ENCODE results near the gene GBGT1. TPM values are rescaled to one million over a fixed set of nuclear protein-coding genes. Genes with fewer than 3 reads are reported as not detected.

The GBGT1 gene
- total RNA-seq, 1 donor, result 3.3 TPM

DNA sequence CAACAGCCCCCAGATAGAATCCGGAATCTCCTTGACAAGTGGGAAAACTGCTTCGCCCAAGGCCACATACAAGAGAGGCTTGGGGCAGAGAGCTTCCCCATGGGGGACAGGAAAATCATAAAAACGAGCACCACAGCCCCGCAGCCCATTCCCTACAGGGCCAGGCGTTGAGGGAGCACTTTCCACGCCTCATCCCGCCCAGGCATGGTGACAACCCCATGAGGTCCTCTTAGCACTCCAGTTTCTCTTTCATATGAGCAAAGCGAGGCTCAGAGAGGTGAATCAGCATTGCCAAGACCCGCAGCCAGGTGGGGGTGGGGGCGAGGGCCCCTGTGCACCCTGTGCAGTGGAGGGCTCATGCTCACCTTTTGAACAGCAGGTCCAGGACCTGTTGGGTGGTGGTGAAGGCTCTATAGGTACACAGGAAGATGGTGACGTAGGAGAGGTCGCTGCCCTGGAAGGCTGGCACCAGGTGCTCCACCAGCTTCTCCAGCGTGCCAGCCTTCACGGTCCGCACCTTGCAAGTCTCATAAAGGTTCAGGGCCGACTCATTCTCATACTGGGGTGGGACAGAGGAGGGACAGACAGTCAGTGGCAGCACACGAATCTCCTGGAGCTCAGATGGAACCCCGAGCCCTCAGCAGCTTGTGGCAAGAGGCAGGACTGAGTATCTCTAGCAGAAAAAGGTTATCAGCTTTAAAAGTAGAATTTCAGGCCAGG lies 53.6 kb downstream of the GBGT1 start:
- Histone ChIP-seq H3K4me2 (ENCODE audit: insufficient read depth, low read length) (no peak overlapping the region), H3K36me3 (ENCODE audit: insufficient read depth, low read length) (peaks cover 15% of the 10 kb centered on the region), H3K27me3 (ENCODE audit: insufficient read depth, low read length) (no peaks in the 10 kb centered on the region), H4K20me1 (ENCODE audit: insufficient read depth, low read length) (peaks cover 34% of the 10 kb centered on the region), H3K9me3 (ENCODE audit: low read depth, low read length) (no peaks in the 10 kb centered on the region), H3K4me3 (ENCODE audit: insufficient read depth, low read length) (no peak overlapping the region), H3K79me2 (ENCODE audit: insufficient read depth, low read length) (no peaks in the 10 kb centered on the region), H3K27ac (ENCODE audit: low read depth, low read length) (no peak overlapping the region), H2AFZ (ENCODE audit: low read length) (no peak overlapping the region), H3K4me1 (ENCODE audit: insufficient read depth, low read length) (peaks cover 20% of the 10 kb centered on the region)
- TF ChIP-seq, protein P1, sequence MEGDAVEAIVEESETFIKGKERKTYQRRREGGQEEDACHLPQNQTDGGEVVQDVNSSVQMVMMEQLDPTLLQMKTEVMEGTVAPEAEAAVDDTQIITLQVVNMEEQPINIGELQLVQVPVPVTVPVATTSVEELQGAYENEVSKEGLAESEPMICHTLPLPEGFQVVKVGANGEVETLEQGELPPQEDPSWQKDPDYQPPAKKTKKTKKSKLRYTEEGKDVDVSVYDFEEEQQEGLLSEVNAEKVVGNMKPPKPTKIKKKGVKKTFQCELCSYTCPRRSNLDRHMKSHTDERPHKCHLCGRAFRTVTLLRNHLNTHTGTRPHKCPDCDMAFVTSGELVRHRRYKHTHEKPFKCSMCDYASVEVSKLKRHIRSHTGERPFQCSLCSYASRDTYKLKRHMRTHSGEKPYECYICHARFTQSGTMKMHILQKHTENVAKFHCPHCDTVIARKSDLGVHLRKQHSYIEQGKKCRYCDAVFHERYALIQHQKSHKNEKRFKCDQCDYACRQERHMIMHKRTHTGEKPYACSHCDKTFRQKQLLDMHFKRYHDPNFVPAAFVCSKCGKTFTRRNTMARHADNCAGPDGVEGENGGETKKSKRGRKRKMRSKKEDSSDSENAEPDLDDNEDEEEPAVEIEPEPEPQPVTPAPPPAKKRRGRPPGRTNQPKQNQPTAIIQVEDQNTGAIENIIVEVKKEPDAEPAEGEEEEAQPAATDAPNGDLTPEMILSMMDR (IDR thresholded peaks at IDR 0.05; ENCODE audit: extremely low read depth, low read depth, low read length), result no peak
- peak; percentile 77 for DNase-seq (ENCODE audit: insufficient read length, low spot score, missing footprints)

DNA sequence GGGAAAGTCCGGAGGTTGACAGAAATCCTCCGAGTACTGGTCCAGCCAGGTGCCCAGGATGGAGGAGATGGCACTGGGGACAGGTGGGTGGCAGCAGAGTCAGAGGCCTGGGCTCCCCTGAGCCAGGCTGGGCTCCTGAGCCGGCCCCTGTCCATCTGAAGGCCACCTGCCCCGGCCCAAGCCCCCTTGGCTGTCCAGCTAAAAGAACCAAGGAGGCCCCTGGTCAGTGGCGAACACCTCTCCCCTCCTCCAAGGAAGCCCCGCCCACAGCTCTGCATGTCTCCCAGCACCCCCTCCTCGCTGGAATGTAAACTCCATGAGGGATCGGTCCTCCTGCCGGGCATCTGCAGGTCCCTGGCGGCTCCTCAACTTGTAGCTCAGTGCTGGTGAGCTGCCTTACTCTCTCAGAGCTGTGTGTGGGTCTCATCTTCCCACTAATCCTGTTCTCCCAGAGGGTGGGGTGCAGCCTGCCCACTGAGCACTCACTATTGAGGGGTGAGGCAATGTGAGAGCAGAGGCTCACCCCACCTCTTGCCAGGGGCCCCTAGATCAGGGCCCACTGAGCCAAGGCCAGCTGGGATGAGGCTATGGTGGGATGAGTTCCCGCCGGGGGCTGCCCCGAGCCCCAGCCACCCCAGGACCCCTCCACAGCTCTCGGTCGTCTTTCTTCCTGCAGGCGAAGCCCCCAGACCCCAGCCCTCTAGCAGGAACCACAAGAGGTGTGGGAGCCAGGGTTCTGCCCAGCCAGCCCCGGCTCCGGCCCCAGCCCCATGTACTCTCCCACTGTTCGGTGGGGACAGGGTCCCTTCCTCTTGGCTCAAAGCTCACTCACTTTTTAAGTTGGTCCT lies 54.7 kb downstream of the GBGT1 start:
- Histone ChIP-seq H3K4me1 (ENCODE audit: insufficient read depth, low read length) (peaks cover 12% of the 10 kb centered on the region), H3K79me2 (ENCODE audit: insufficient read depth, low read length) (no peaks in the 10 kb centered on the region), H4K20me1 (ENCODE audit: insufficient read depth, low read length) (peaks cover 30% of the 10 kb centered on the region), H3K9me3 (ENCODE audit: low read depth, low read length) (no peaks in the 10 kb centered on the region), H3K27me3 (ENCODE audit: insufficient read depth, low read length) (no peaks in the 10 kb centered on the region), H3K27ac (ENCODE audit: low read depth, low read length) (no peak overlapping the region), H2AFZ (ENCODE audit: low read length) (no peak overlapping the region), H3K4me3 (ENCODE audit: insufficient read depth, low read length) (no peak overlapping the region), H3K4me2 (ENCODE audit: insufficient read depth, low read length) (no peak overlapping the region), H3K36me3 (ENCODE audit: insufficient read depth, low read length) (peaks cover 15% of the 10 kb centered on the region)
- TF ChIP-seq, protein P1 (IDR thresholded peaks at IDR 0.05; ENCODE audit: extremely low read depth, low read depth, low read length), result no peak
- peak; percentile 84 for DNase-seq (ENCODE audit: insufficient read length, low spot score, missing footprints)

DNA sequence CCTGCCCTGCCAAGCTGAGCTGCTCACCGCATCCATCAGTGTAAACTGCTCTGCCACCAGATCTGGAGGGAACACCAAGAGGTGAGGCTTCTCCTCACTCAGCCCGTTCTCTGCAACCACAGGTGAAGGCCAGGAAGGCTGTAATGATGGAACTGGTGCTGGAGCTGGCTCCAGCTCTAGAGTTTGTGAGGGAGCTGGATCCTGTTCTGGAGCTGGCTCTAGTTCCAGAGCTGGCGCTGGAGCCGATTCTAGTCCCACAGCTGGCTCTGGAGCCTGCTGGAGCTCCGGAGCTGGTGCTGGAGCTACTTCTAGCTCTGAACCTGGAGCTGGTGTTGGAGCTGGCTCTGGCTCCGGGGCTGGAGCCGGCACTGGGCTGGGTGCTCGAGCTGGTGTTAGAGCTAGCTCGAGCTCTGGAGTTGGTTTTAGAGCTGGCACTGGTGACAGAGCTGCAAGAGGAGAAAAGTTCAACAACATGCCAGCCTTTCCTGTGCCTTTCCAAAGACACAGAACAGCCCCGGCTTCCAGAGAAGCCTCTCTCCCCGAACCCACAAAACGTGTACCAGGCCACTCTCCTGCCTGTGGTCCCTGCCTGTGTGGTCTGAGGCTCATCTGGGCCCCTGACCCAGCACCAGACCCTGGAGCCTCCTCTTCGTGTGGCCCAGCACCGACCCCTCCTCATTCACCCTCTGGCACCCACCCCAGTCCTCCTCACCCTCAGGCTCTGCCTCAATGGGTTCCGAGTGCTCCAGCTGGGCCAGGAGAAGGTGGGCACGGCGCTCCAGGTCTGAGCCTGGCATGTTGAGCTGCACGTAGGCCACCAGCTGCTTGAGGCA lies 55.5 kb downstream of the GBGT1 start:
- H3K27ac ChIP-seq (ENCODE audit: low read depth, low read length), result no peak overlapping the region
- H3K4me1 ChIP-seq (ENCODE audit: insufficient read depth, low read length), result peaks cover 4% of the 10 kb centered on the region
- no peak overlapping the region for H3K4me3 ChIP-seq (ENCODE audit: insufficient read depth, low read length)
- TF ChIP-seq, protein P1 (IDR thresholded peaks at IDR 0.05; ENCODE audit: extremely low read depth, low read depth, low read length), result no peak
- no peaks in the 10 kb centered on the region for H3K79me2 ChIP-seq (ENCODE audit: insufficient read depth, low read length)
- no peaks in the 10 kb centered on the region for H3K9me3 ChIP-seq (ENCODE audit: low read depth, low read length)
- DNase-seq (ENCODE audit: insufficient read length, low spot score, missing footprints), result peak; percentile 90
- no peak overlapping the region for H2AFZ ChIP-seq (ENCODE audit: low read length)
- H3K36me3 ChIP-seq (ENCODE audit: insufficient read depth, low read length), result peaks cover 15% of the 10 kb centered on the region
- peaks cover 21% of the 10 kb centered on the region for H4K20me1 ChIP-seq (ENCODE audit: insufficient read depth, low read length)
- no peak overlapping the region for H3K4me2 ChIP-seq (ENCODE audit: insufficient read depth, low read length)
- H3K27me3 ChIP-seq (ENCODE audit: insufficient read depth, low read length), result no peaks in the 10 kb centered on the region
